Endothelial cell of umbilical vein (primary cell): ENCODE data around the gene ITPR1. TPM values are rescaled to one million over a fixed set of nuclear protein-coding genes. Genes with fewer than 3 reads are reported as not detected.

Experiments used
- BruUV-seq: library from RNA; stranded (reverse); fragments of 400-500 nt; replicated peaks from 2 replicates; lab custom pipeline; 2021; lab: Mats Ljungman, UMichigan
- CTCF ChIA-PET: fragments of 300-600, 350-600 bp; sonication (Branson Sonifier 250); formaldehyde crosslinking; loops from one replicate; lab custom pipeline; 2021; ENCODE audit warnings: antibody characterized with exemption, inconsistent platforms; lab: Charles Lee
- POLR2A ChIA-PET: fragments of 300-600, 350-600 bp; sonication (Branson Sonifier 250); formaldehyde crosslinking; loops from one replicate; lab custom pipeline; 2021; ENCODE audit warnings: antibody characterized with exemption, inconsistent platforms; lab: Charles Lee
- DNase-seq: peaks from one replicate; pipeline ENCODE4 v3.0.0-alpha.2; 2011; ENCODE audit warnings: low read depth, low spot score
- FAIRE-seq: peaks from 2 replicates; lab custom pipeline; 2011; peaks lifted over from hg19 to GRCh38; lab: Jason Lieb, UNC
- H2AFZ ChIP-seq: 2 replicates; pipeline ENCODE4 v1.6.0; 2012; ENCODE audit warnings: low read depth, low read length, control low read depth, inconsistent platforms
- H3K27ac ChIP-seq: 2 replicates; pipeline ENCODE4 v1.5.1; 2011; ENCODE audit warnings: low read depth, mild to moderate bottlenecking, control low read depth, low read length, moderate library complexity; ENCODE audit not compliant: insufficient read depth
- H3K27me3 ChIP-seq, 2 experiments: 2 replicates each; pipeline versions ENCODE4 v1.6.0 to v1.6.1; 2011; ENCODE audit warnings: low read length in 2 of 2, mixed read lengths in 1 of 2; ENCODE audit not compliant: control insufficient read depth in 2 of 2, insufficient read depth in 2 of 2
- H3K36me3 ChIP-seq, 2 experiments: 2 replicates in 1 of 2; 3 replicates in 1 of 2; pipeline ENCODE4 v1.5.1; 2011; ENCODE audit warnings: low read length in 2 of 2, mild to moderate bottlenecking in 1 of 2, moderate library complexity in 1 of 2; ENCODE audit not compliant: control insufficient read depth in 2 of 2, insufficient read depth in 2 of 2; ENCODE audit errors: extremely low read depth in 1 of 2
- H3K4me1 ChIP-seq: 3 replicates; pipeline ENCODE4 v1.5.1; 2011; ENCODE audit warnings: mild to moderate bottlenecking, low read length; ENCODE audit not compliant: control insufficient read depth, insufficient read depth; ENCODE audit errors: extremely low read depth
- H3K4me2 ChIP-seq: 2 replicates; pipeline ENCODE4 v1.6.1; 2011; ENCODE audit warnings: low read length, control low read depth, mixed read lengths; ENCODE audit not compliant: insufficient read depth
- H3K4me3 ChIP-seq, 3 experiments: fragments of 200-600 bp in 1 of 3; sonication (generic), shearing (Covaris generic) in 1 of 3; replicated peaks in 1 of 3; 2 replicates each; pipeline ENCODE4 v1.5.1; 2011 to 2016; ENCODE audit warnings: control low read depth in 3 of 3, low read length in 3 of 3, mild to moderate bottlenecking in 2 of 3, inconsistent platforms in 1 of 3, low read depth in 1 of 3, moderate library complexity in 1 of 3; ENCODE audit not compliant: insufficient read depth in 1 of 3
- H3K79me2 ChIP-seq: 2 replicates; pipeline ENCODE4 v1.6.0; 2012; ENCODE audit warnings: low read length, inconsistent platforms; ENCODE audit not compliant: control insufficient read depth, insufficient read depth
- H3K9ac ChIP-seq: replicated peaks from 2 replicates; pipeline ENCODE3; 2011; ENCODE audit warnings: low read length, control low read depth; ENCODE audit not compliant: insufficient read depth; ENCODE audit errors: extremely low read depth
- H3K9me1 ChIP-seq: replicated peaks from 3 replicates; pipeline ENCODE4 v1.6.0; 2011; ENCODE audit warnings: mild to moderate bottlenecking, low read length; ENCODE audit not compliant: control insufficient read depth, insufficient read depth; ENCODE audit errors: extremely low read depth
- H3K9me3 ChIP-seq: replicated peaks from 2 replicates; pipeline ENCODE4 v1.5.1; 2012; ENCODE audit warnings: low read length, inconsistent platforms; ENCODE audit not compliant: control insufficient read depth, insufficient read depth
- H4K20me1 ChIP-seq: replicated peaks from 2 replicates; pipeline ENCODE3; 2011; ENCODE audit warnings: mild to moderate bottlenecking, low read length; ENCODE audit not compliant: control insufficient read depth, insufficient read depth; ENCODE audit errors: extremely low read depth
- CTCF ChIP-seq, 2 donors: IDR thresholded peaks; 1 replicate in 1 of 2; 2 replicates in 1 of 2; pipeline ENCODE4 v1.5.1; 2011; ENCODE audit warnings: low read length in 2 of 2, mild to moderate bottlenecking in 2 of 2, moderate library complexity in 2 of 2, control low read depth in 1 of 2, inconsistent platforms in 1 of 2, low read depth in 1 of 2; ENCODE audit not compliant: insufficient read depth in 1 of 2; ENCODE audit errors: extremely low read depth in 1 of 2
- EZH2 ChIP-seq: IDR thresholded peaks from 2 replicates; pipeline ENCODE4 v1.6.1; 2012; ENCODE audit warnings: borderline replicate concordance, low read depth, mild to moderate bottlenecking, moderate library complexity, low read length, inconsistent platforms; ENCODE audit not compliant: severe bottlenecking
- FOS ChIP-seq: IDR thresholded peaks from 2 replicates; pipeline ENCODE4 v1.6.1; 2011; ENCODE audit warnings: mild to moderate bottlenecking, low read length, moderate library complexity, borderline replicate concordance; ENCODE audit not compliant: insufficient read depth
- GATA2 ChIP-seq: IDR thresholded peaks from 2 replicates; pipeline ENCODE4 v1.7.0; 2011; ENCODE audit warnings: low read depth, mild to moderate bottlenecking, moderate library complexity, mixed read lengths, low read length; ENCODE audit not compliant: insufficient read length, insufficient read depth
- JUN ChIP-seq: IDR thresholded peaks from 2 replicates; pipeline ENCODE4 v1.6.1; 2011; ENCODE audit warnings: borderline replicate concordance, low read depth; ENCODE audit not compliant: insufficient read length, insufficient read depth
- MAX ChIP-seq: IDR thresholded peaks from 2 replicates; pipeline ENCODE4 v1.6.1; 2011; ENCODE audit not compliant: insufficient read depth, insufficient read length
- MYC ChIP-seq: IDR thresholded peaks from one replicate; pipeline ENCODE4 v1.6.1; 2011; ENCODE audit warnings: mild to moderate bottlenecking, low read depth, low read length
- POLR2A ChIP-seq: IDR thresholded peaks from 2 replicates; pipeline ENCODE4 v1.6.1; 2012; ENCODE audit warnings: low read depth, mild to moderate bottlenecking, control low read depth, low read length
- POLR2AphosphoS5 ChIP-seq: IDR thresholded peaks from 2 replicates; pipeline ENCODE4 v1.6.1; 2012; ENCODE audit warnings: low read depth, mild to moderate bottlenecking, control low read depth, low read length, moderate library complexity; ENCODE audit not compliant: insufficient read depth
- dilution Hi-C: fragments of 300-500 bp; cut with MboI; formaldehyde crosslinking; loops from one replicate; pipeline ENCODE4 v1.15.0; 2019; ENCODE audit warnings: low sequenced_read_pairs; ENCODE audit not compliant: extremely low pct_ligation_motif_present
- intact Hi-C: fragments of 100-400 bp; cut with micrococcal nuclease; formaldehyde crosslinking; loops from one replicate; pipeline ENCODE4 v1.10.0; 2022
- polyA plus RNA-seq, 4 experiments: library from polyadenylated mRNA; depleted of rRNA in 3 of 4; stranded (reverse) in 3 of 4; unstranded in 1 of 4; fragments of >200 nt; gene quantifications; 2 replicates each; pipeline versions ENCODE4 v1.2.1 to v1.2.3, GENCODE V29; 2011 to 2012; ENCODE audit warnings: missing spikeins in 1 of 4
- total RNA-seq: library from RNA; stranded (reverse); gene quantifications from 2 replicates; pipeline ENCODE4 v1.2.3, GENCODE V29; 2021

Gene ITPR1
- total and polyA plus RNA-seq, 2 donors (not counting 3 experiments of a cell fraction or from before 2014, with no cell fraction given) = 5.1 to 16.1 TPM

DNA sequence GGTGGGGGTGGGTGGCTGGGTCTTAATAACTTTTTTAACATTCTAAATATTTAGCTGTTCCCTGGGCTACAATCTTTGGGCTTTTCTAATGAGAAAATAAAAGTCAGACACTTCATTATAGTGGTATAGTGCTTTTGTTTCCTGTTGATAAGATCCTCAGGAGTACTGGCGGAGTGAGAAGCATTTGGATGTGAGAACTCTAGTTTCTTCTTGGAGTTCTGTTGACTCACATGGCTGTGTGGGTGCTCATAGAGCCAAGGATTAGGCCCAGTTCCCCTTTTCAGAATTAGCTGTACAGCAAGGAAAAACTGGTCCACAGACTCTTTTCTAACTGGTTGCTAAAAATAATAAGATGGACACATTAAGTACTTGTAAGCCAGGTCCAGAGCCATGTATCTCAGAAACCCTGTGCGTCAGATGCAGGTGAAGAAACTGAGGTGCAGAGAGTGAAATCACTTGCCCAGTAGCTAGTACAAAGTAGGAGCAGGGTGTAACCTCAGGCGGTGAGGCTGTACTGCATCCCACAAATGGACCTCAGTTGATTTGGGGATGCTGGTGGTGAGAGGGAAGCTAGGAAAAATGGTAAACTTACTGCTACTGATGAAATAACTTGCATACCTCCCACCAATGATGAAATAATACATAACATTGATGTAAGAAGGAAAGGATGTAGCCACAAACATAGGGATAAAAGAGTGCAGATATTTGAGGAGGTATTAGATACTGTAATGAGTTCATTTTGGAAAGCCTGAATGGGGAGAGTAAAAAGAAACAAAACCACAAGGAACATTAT is 2.3 kb downstream of the ITPR1 start:
- intact Hi-C loops = loop anchor here (10.0 kb wide), 1 partner anchor 1321 kb away; the partner anchor contains the start of gene CRBN
- Histone ChIP-seq H3K9me1 (no peaks in the 10 kb centered on the region), H3K4me3 (no peak overlapping the region), H4K20me1 (no peaks in the 10 kb centered on the region), H3K9ac (no peak overlapping the region), H3K27ac (no peak overlapping the region), H3K27me3 (no peaks in the 10 kb centered on the region), H2AFZ (no peak overlapping the region), H3K36me3 (no peaks in the 10 kb centered on the region), H3K4me2 (peak overlapping the region; percentile 95), H3K79me2 (no peaks in the 10 kb centered on the region), H3K9me3 (no peaks in the 10 kb centered on the region), H3K4me1 (peaks cover 24% of the 10 kb centered on the region)
- FAIRE-seq = no peak
- dilution Hi-C loops = no loop called here
- no TSS peak for BruUV-seq
- ChIA-PET CTCF (interaction anchor here (1.1 to 8.6 kb wide), 6 partner anchors 10 to 145 kb away, joined by 3 to 111 read pairs (median 6); no protein-coding TSS in a partner anchor), POLR2A (interaction anchor here (0.7 kb wide), 1 partner anchor 144 kb away, joined by 3 read pairs; no protein-coding TSS in a partner anchor)
- peak; percentile 77 for DNase-seq
- TF ChIP-seq POLR2AphosphoS5 = no peak
- TF ChIP-seq JUN = no peak
- no peak for TF ChIP-seq GATA2
- no peak for TF ChIP-seq MAX
- TF ChIP-seq CTCF (IDR thresholded peaks at IDR 0.05; ENCODE audit: extremely low read depth in 1 of 2, insufficient read depth in 1 of 2, low read depth in 1 of 2, low read length in 2 of 2) = no peak
- no peak for TF ChIP-seq POLR2A
- no peak for TF ChIP-seq MYC
- no peak for TF ChIP-seq FOS
- TF ChIP-seq EZH2 = no peak
